ENCODE measurements around the gene CD19.

CD19 gene

GRCh38 chr16:28982949-28983348 is 51.2 kb downstream of the CD19 start:
- DNase-seq, result no peak

- DNase-seq, result no peak
Measured at GRCh38 chr16:28983644-28984043, 51.9 kb downstream of the CD19 start.

GRCh38 chr16:28984091-28984490 is 52.3 kb downstream of the CD19 start:
- DNase-seq, result no peak

GRCh38 chr16:28984619-28985135 is 52.9 kb downstream of the CD19 start, which contains the start of gene LAT:
Gene LAT, plus strand, starts transcription at chr16:28985052. Its CDS starts 366 bp downstream, at chr16:28985418.
- peak; percentile 85 to 93 (median 90) for DNase-seq

- peak in 1 of 4 experiments; percentile 23 for DNase-seq
Measured at GRCh38 chr16:28985211-28986041, 53.7 kb downstream of the CD19 start.

DNA sequence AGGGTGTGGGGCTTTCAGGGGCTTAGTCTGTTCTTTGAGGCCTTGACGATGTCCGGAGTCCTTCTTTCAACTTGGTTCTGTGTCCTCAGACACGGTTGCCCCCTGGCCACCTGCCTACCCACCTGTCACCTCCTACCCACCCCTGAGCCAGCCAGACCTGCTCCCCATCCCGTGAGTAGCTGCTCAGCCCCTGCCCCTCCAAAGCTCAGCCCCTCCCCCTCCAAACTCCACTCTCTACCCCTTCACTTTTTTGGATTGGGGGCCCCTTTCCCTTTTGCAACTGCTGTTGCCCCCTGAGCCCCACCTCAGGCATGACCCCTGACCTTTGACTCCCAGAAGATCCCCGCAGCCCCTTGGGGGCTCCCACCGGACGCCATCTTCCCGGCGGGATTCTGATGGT is 54.3 kb downstream of the CD19 start:
- no peak for DNase-seq

- no peak for DNase-seq
Measured at GRCh38 chr16:28986492-28986891, 54.7 kb downstream of the CD19 start.

GRCh38 chr16:28987170-28987853 is 55.5 kb downstream of the CD19 start:
- DNase-seq, result no peak
